NT2/D1 (cell line): ENCODE data around the gene SEC23A.
"Not testable (repeated sequence)": the region's sequence is repeated elsewhere in the genome, so short reads cannot be mapped to it uniquely, and the experiment has no call there.

Experiments used
- DNase-seq: peaks from one replicate; pipeline ENCODE4 v3.0.0-alpha.2; 2011; ENCODE audit warnings: low read depth, low spot score
- H3K27me3 ChIP-seq: 2 replicates; pipeline ENCODE4 v1.6.0; 2011; ENCODE audit warnings: mild to moderate bottlenecking; ENCODE audit not compliant: insufficient read length, insufficient read depth
- H3K36me3 ChIP-seq: 2 replicates; pipeline ENCODE4 v1.6.1; 2011; ENCODE audit warnings: mild to moderate bottlenecking, low read length, mixed read lengths; ENCODE audit not compliant: insufficient read depth, insufficient read length
- H3K4me1 ChIP-seq: 2 replicates; pipeline ENCODE4 v1.5.1; 2011; ENCODE audit not compliant: insufficient read depth, insufficient read length
- H3K4me3 ChIP-seq: 2 replicates; pipeline ENCODE4 v1.5.1; 2011; ENCODE audit warnings: low read depth; ENCODE audit not compliant: insufficient read length
- H3K9ac ChIP-seq: 2 replicates; pipeline ENCODE4 v1.6.0; 2011; ENCODE audit warnings: low read depth; ENCODE audit not compliant: insufficient read length
- H3K9me3 ChIP-seq: 2 replicates; pipeline ENCODE4 v1.5.1; 2011; ENCODE audit warnings: mild to moderate bottlenecking, low read length; ENCODE audit not compliant: insufficient read depth
- SUZ12 ChIP-seq: IDR thresholded peaks from 2 replicates; pipeline ENCODE4 v1.6.1; 2011; ENCODE audit not compliant: insufficient read length, insufficient read depth; ENCODE audit errors: extremely low read depth
- YY1 ChIP-seq: IDR thresholded peaks from 2 replicates; pipeline ENCODE4 v1.6.1; 2011; ENCODE audit not compliant: insufficient read length, insufficient read depth
- ZNF274 ChIP-seq: IDR thresholded peaks from 2 replicates; pipeline ENCODE4 v1.6.1; 2011; ENCODE audit warnings: mild to moderate bottlenecking, low read depth, low read length

SEC23A gene

DNA sequence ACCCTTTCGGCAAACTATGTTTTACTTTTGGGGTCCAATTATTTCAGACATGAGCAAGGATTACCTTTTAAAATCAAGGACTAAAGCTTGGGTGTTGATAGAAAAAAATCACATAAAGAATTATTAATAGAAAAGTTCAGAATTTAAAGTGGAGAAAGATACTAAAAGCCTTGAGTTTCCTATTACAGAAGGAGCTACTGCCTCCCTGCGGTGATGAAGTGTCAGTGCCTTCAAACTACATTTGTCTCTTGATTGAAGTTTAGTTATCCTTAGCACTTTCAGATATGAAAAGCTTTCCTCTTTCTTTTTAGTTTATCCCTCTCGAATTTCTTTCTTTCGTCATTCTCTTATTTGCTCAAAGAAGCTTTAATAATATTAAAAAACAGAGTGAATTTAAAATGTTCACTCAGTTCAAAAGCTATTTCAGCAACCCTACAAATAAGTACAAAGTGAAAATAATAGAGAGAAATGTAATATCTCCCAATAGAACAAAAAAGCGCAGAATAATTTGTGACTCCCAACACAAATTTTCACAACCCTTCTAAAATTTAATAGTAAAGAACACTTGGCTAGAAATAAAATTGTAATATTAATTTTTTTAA, 87.6 kb downstream of the SEC23A start:
- Histone ChIP-seq H3K27me3 (no peaks in the 10 kb centered on the region), H3K9ac (no peak overlapping the region), H3K36me3 (no peaks in the 10 kb centered on the region), H3K9me3 (no peaks in the 10 kb centered on the region), H3K4me3 (no peak overlapping the region), H3K4me1 (no peaks in the 10 kb centered on the region)
- TF ChIP-seq YY1, result no peak
- no peak for TF ChIP-seq SUZ12
- no peak for TF ChIP-seq ZNF274
- peak; percentile 23 for DNase-seq

DNA sequence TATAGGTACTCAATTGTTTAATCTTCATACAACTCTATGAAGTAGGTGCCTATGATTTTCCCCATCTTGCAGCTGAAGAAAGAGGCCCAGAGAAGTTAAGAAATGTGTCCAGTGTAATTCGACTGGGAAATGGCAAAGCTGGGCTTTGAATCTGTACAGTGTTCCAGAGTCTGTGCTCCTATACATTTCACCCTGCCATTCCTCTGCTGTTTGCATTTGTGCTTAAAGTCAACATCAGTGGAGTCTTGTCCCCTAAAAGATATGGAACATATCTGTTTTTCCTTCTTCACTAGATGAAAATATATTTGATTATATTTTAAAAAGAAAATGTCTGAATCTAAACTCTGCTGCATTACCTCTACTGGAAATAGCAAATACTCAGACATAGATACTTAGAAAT, 88.6 kb downstream of the SEC23A start:
- DNase-seq, result no peak
- Histone ChIP-seq H3K9ac (no peak overlapping the region), H3K36me3 (no peaks in the 10 kb centered on the region), H3K9me3 (no peaks in the 10 kb centered on the region), H3K27me3 (no peaks in the 10 kb centered on the region), H3K4me1 (no peaks in the 10 kb centered on the region), H3K4me3 (no peak overlapping the region)
- no peak for TF ChIP-seq YY1
- TF ChIP-seq ZNF274, result no peak
- no peak for TF ChIP-seq SUZ12

DNA sequence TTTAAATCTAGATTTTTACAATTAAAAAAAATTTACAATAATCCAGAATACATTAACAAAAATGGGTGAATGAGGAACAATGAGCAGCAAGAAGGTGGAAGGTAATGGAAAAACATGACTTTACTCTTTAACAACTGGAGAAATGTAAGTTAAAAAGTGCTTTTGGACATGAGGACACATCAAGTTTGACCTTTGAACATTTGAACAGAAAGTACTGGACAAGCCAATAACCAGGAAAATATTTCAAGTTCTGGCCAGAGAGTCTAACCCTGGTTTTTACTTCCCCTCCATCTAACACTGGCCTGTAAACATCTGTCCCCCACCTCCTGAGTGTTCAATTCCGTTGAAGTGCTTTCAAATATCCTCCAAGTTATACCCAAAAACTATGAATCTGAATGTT, 94.1 kb downstream of the SEC23A start:
- not testable (repeated sequence) for H3K9me3 ChIP-seq, H3K4me3 ChIP-seq, H3K36me3 ChIP-seq, H3K27me3 ChIP-seq, DNase-seq, H3K4me1 ChIP-seq, H3K9ac ChIP-seq

DNA sequence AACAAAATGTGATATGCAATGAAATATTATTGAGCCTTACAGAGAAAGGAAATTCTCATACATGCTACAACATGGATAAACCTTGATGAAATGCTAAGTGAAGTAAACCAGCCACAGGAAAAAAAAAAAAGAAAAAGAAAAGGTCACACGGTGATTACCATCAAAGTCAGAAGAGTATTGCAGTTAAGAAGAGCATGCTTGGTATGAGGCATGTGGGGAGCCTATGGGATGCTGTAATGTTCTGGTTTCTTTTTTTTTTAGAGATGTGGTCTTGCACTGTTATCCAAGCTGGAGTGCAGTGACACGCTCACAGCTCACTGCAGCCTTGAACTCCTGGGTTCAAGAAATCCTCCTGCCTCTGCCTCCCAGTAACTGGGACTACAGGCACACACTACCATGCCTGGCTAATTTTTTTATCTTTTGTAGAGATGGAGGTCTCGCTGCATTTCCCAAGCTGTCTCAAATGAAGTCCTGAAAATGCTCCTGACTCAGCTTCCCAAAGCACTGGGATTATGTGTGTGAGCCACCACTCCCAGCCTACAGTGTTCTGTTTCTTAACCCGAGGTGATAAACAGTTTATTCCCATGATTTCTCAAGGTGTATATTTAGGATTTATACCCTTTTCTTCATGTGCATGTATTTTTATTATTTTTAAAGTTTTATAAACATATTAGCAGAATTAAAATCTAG, 96.2 kb downstream of the SEC23A start:
- Histone ChIP-seq H3K27me3 (no peaks in the 10 kb centered on the region), H3K4me3 (no peak overlapping the region), H3K9me3 (no peaks in the 10 kb centered on the region), H3K36me3 (no peaks in the 10 kb centered on the region), H3K4me1 (no peaks in the 10 kb centered on the region), H3K9ac (no peak overlapping the region)
- TF ChIP-seq YY1, result no peak
- TF ChIP-seq ZNF274, result no peak
- no peak for TF ChIP-seq SUZ12
- no peak for DNase-seq

DNA sequence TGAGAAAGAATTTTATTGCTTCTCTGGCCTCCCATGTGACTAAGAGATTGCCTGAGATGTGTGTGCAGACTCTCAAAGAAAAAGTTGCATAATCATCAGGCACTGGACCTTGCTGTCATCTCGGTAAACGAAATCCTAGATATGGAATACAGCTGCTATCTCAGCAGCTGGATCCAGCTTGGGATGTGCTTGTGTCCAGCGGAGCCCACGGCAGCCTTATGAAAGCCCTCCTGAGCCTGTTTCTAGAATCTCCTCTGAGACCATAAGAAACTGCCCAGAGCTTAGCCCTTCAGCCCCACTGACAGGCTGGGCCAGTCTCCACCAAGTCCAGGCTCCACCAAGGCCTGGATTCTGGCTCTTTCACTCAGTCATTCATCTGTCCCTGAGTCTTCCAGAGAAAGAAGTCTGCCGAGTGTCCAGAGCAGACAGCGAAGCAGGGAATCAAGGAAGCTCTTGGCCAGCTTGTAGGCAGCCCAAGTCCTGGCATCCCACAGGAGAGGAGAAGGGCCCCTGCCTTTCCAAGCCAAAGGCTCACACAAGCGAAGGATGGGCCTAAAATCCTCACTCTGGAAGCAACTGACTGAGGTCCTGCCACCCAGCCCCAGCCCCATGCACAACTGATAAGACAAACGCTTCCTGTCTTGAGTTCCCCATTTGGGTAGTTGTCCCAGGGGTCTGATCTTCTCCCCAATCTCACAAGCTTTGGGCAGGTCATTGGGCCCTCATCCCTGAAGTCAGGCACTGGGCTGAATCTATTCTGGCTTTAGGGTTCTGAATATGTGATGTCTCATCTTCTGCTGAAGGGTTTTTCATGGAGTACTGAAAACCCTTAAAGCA, 97.8 kb downstream of the SEC23A start:
- H3K4me1 ChIP-seq, result no peaks in the 10 kb centered on the region
- H3K36me3 ChIP-seq, result no peaks in the 10 kb centered on the region
- H3K9me3 ChIP-seq, result no peaks in the 10 kb centered on the region
- H3K4me3 ChIP-seq, result no peak overlapping the region
- TF ChIP-seq YY1, result no peak
- no peak for TF ChIP-seq ZNF274
- no peak for TF ChIP-seq SUZ12
- H3K9ac ChIP-seq, result no peak overlapping the region
- no peak for DNase-seq
- H3K27me3 ChIP-seq, result no peaks in the 10 kb centered on the region

- DNase-seq, result no peak
- no peaks in the 10 kb centered on the region for H3K36me3 ChIP-seq
- H3K27me3 ChIP-seq, result no peaks in the 10 kb centered on the region
- no peak overlapping the region for H3K9ac ChIP-seq
- no peaks in the 10 kb centered on the region for H3K9me3 ChIP-seq
- no peak overlapping the region for H3K4me3 ChIP-seq
- no peaks in the 10 kb centered on the region for H3K4me1 ChIP-seq
- TF ChIP-seq YY1, result no peak
- no peak for TF ChIP-seq SUZ12
- TF ChIP-seq ZNF274, result no peak
These were observed 103.1 kb downstream of the SEC23A start for GRCh38 chr14:38999949-39000348.

DNA sequence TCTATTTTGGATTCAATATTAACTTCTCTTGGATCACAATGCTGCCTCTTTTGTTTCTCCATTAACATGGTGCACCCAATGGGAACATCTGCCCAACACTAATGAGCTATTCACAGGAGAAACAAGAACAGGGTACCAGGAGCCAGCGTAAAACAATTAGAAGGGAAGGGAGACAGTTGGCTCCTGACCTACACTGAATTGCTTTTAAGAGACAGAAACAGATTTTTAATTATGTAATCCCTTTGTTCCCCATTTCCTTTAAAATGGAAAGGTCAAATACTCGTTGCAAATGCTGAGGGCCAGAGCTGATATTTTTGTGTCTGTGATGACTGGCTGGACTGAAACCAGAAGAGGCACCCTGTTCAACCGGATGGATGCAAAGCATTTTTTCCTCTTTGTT, 108.3 kb downstream of the SEC23A start:
- DNase-seq, result no peak
- H3K27me3 ChIP-seq, result no peaks in the 10 kb centered on the region
- H3K4me1 ChIP-seq, result no peaks in the 10 kb centered on the region
- H3K36me3 ChIP-seq, result no peaks in the 10 kb centered on the region
- no peak overlapping the region for H3K9ac ChIP-seq
- TF ChIP-seq ZNF274 (no peak), SUZ12 (no peak)
- no peak overlapping the region for H3K4me3 ChIP-seq
- H3K9me3 ChIP-seq, result no peaks in the 10 kb centered on the region
